Regular cardiac myocyte (primary cell): Measurements from ENCODE around the gene RAB3GAP2. TPM values are rescaled to one million over a fixed set of nuclear protein-coding genes. Genes with fewer than 3 reads are reported as not detected.

Experiments
- total RNA-seq: library from RNA; depleted of rRNA; stranded (reverse); fragments of >200 nt; gene quantifications from 2 replicates; pipeline ENCODE4 v1.2.3, GENCODE V29; 2014

The RAB3GAP2 gene, protein sequence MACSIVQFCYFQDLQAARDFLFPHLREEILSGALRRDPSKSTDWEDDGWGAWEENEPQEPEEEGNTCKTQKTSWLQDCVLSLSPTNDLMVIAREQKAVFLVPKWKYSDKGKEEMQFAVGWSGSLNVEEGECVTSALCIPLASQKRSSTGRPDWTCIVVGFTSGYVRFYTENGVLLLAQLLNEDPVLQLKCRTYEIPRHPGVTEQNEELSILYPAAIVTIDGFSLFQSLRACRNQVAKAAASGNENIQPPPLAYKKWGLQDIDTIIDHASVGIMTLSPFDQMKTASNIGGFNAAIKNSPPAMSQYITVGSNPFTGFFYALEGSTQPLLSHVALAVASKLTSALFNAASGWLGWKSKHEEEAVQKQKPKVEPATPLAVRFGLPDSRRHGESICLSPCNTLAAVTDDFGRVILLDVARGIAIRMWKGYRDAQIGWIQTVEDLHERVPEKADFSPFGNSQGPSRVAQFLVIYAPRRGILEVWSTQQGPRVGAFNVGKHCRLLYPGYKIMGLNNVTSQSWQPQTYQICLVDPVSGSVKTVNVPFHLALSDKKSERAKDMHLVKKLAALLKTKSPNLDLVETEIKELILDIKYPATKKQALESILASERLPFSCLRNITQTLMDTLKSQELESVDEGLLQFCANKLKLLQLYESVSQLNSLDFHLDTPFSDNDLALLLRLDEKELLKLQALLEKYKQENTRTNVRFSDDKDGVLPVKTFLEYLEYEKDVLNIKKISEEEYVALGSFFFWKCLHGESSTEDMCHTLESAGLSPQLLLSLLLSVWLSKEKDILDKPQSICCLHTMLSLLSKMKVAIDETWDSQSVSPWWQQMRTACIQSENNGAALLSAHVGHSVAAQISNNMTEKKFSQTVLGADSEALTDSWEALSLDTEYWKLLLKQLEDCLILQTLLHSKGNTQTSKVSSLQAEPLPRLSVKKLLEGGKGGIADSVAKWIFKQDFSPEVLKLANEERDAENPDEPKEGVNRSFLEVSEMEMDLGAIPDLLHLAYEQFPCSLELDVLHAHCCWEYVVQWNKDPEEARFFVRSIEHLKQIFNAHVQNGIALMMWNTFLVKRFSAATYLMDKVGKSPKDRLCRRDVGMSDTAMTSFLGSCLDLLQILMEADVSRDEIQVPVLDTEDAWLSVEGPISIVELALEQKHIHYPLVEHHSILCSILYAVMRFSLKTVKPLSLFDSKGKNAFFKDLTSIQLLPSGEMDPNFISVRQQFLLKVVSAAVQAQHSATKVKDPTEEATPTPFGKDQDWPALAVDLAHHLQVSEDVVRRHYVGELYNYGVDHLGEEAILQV (N-terminal part only)
- 45.1 and 48.5 TPM in 2 replicates for total RNA-seq

DNA sequence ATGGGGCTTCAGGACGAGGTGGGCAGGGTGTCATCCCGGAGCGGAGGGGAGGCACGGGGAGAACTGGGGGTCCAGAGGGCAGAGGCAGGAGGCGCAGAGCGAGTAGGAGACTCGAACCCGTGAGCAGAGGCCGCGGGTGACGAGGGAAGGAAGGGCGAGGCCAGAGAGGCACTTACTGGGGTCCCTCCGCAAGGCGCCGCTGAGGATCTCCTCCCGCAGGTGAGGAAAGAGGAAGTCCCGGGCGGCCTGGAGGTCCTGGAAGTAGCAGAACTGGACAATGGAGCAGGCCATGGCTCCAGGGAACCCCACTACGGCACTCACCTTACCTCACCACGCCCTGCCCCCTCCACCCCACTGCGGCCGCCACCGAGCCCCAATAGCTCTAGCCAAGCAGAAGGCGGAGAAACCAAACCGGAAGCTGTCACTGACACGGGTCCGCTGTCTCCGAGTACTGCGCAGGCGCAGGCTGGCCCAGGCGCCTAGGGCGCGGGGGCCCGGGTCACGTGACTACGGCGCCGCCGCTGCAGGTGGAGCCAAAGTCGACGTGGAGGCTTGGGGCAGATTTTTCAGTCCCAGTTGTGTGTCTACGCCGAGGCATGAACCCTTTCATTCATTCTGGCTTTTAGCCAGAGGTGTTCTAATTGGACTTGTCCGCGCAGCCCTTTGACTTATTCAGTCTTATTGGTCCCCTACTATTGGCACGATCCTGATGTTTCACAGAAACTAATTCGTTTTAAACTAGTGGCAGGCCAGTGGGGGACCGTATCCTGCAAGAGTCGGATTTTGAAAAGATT is at the start of gene RAB3GAP2:
TSS of gene RAB3GAP2 (minus strand) at position 407 of the 794 bp plus-strand sequence. CDS start at position 291, 116 bp downstream.

Other genes starting within 250 kb of the RAB3GAP2 start
- gene EPRS1, start 225.9 kb downstream of the RAB3GAP2 start, total RNA-seq = 175 and 211 TPM in 2 replicates
- 26.2 and 38.7 TPM in 2 replicates for gene BPNT1, start 182.7 kb downstream of the RAB3GAP2 start, total RNA-seq
- 83.4 and 106 TPM in 2 replicates for gene IARS2, start 178.3 kb downstream of the RAB3GAP2 start, total RNA-seq